Measurements from ENCODE around the gene XAF1.
A peak's percentile ranks its signal among the peaks of the same experiment; 100 is the strongest.
"Not testable (repeated sequence)": the region's sequence is repeated elsewhere in the genome, so short reads cannot be mapped to it uniquely, and the experiment has no call there.

Gene XAF1

GRCh38 chr17:6772016-6772415 is 16.2 kb downstream of the XAF1 start:
- no peak overlapping the region for H3K27ac Mint-ChIP-seq
- peaks cover 4 to 9% of the 10 kb centered on the region in 2 donors for H3K4me1 Mint-ChIP-seq
- H3K36me3 Mint-ChIP-seq: peaks cover 71 to 73% of the 10 kb centered on the region in 2 donors
- peaks cover 31 to 33% of the 10 kb centered on the region in 2 donors for H3K27me3 Mint-ChIP-seq
- no peak for DNase-seq
- no peak for ATAC-seq (replicated peaks)
- no peak overlapping the region for H3K4me3 Mint-ChIP-seq
- peaks cover 32 to 36% of the 10 kb centered on the region in 2 donors for H3K9me3 Mint-ChIP-seq

- not testable (repeated sequence) for ATAC-seq (replicated peaks); H3K27ac Mint-ChIP-seq; H3K4me1 Mint-ChIP-seq; DNase-seq; H3K4me3 Mint-ChIP-seq
- Mint-ChIP-seq H3K27me3 (peaks cover 55 to 56% of the 10 kb centered on the region in 2 donors), H3K36me3 (peaks cover 48% of the 10 kb centered on the region in 2 donors), H3K9me3 (peaks cover 19% of the 10 kb centered on the region in 2 donors)
These were observed 19.1 kb downstream of the XAF1 start for GRCh38 chr17:6774906-6775305.

- H3K4me1 Mint-ChIP-seq: peaks cover 6 to 9% of the 10 kb centered on the region in 2 donors
- H3K27me3 Mint-ChIP-seq: peaks cover 64 to 65% of the 10 kb centered on the region in 2 donors
- no peak within 1 kb of the TSS for H3K27ac Mint-ChIP-seq
- DNase-seq (no peak), ATAC-seq (replicated peaks) (no peak)
- peaks cover 39 to 42% of the 10 kb centered on the region in 2 donors for H3K36me3 Mint-ChIP-seq
- H3K9me3 Mint-ChIP-seq: peaks cover 19% of the 10 kb centered on the region in 2 donors
- peak within 1 kb of the TSS in 1 of 2 donors; percentile 15 for H3K4me3 Mint-ChIP-seq
These were observed 20.1 kb downstream of the XAF1 start, which contains the start of gene FBXO39 for GRCh38 chr17:6775871-6776405. Gene FBXO39, plus strand, starts transcription at chr17:6776215. Its CDS starts 3,654 bp downstream, at chr17:6779869.

- Mint-ChIP-seq H3K27ac (no peak overlapping the region), H3K27me3 (peaks cover 77 to 86% of the 10 kb centered on the region in 2 donors), H3K4me3 (no peak overlapping the region), H3K9me3 (peaks cover 3 to 5% of the 10 kb centered on the region in 2 donors), H3K36me3 (peaks cover 5 to 9% of the 10 kb centered on the region in 2 donors), H3K4me1 (peaks cover 6 to 9% of the 10 kb centered on the region in 2 donors)
- ATAC-seq (replicated peaks): no peak
- DNase-seq: no peak
These were observed 23.6 kb downstream of the XAF1 start for GRCh38 chr17:6779411-6779810.

- H3K27ac Mint-ChIP-seq: no peak overlapping the region
- peaks cover 72 to 80% of the 10 kb centered on the region in 2 donors for H3K27me3 Mint-ChIP-seq
- ATAC-seq (replicated peaks) (no peak), DNase-seq (no peak)
- no peak overlapping the region for H3K4me3 Mint-ChIP-seq
- peaks cover 0 to 2% of the 10 kb centered on the region in 2 donors for H3K9me3 Mint-ChIP-seq
- peaks cover 6 to 9% of the 10 kb centered on the region in 2 donors for H3K4me1 Mint-ChIP-seq
- peaks cover under 1 to 6% of the 10 kb centered on the region in 2 donors for H3K36me3 Mint-ChIP-seq
These were observed 24.2 kb downstream of the XAF1 start for GRCh38 chr17:6780001-6780400.

GRCh38 chr17:6780886-6781285 is 25.0 kb downstream of the XAF1 start:
- peaks cover 71 to 72% of the 10 kb centered on the region in 2 donors for H3K27me3 Mint-ChIP-seq
- peak; percentile 63 to 76 for ATAC-seq (replicated peaks)
- no peaks in the 10 kb centered on the region for H3K9me3 Mint-ChIP-seq
- H3K36me3 Mint-ChIP-seq: peaks cover 0 to 6% of the 10 kb centered on the region in 2 donors
- no peak for DNase-seq
- H3K27ac Mint-ChIP-seq: no peak overlapping the region
- peaks cover 4 to 5% of the 10 kb centered on the region in 2 donors for H3K4me1 Mint-ChIP-seq
- H3K4me3 Mint-ChIP-seq: no peak overlapping the region

GRCh38 chr17:6782244-6782643 is 26.4 kb downstream of the XAF1 start:
- Mint-ChIP-seq H3K27ac (no peak overlapping the region), H3K27me3 (peaks cover 71 to 73% of the 10 kb centered on the region in 2 donors), H3K4me1 (peaks cover 0 to 3% of the 10 kb centered on the region in 2 donors), H3K4me3 (no peak overlapping the region), H3K36me3 (peaks cover 0 to 4% of the 10 kb centered on the region in 2 donors), H3K9me3 (no peaks in the 10 kb centered on the region)
- ATAC-seq (replicated peaks) (no peak), DNase-seq (no peak)

GRCh38 chr17:6786618-6787017 is 30.8 kb downstream of the XAF1 start:
- H3K4me1 Mint-ChIP-seq: no peaks in the 10 kb centered on the region
- peaks cover 55% of the 10 kb centered on the region in 2 donors for H3K27me3 Mint-ChIP-seq
- ATAC-seq (replicated peaks) (no peak), DNase-seq (no peak)
- H3K36me3 Mint-ChIP-seq: no peaks in the 10 kb centered on the region
- H3K9me3 Mint-ChIP-seq: no peaks in the 10 kb centered on the region
- no peak overlapping the region for H3K4me3 Mint-ChIP-seq
- no peak overlapping the region for H3K27ac Mint-ChIP-seq

GRCh38 chr17:6787081-6787693 is 31.3 kb downstream of the XAF1 start:
- Mint-ChIP-seq H3K36me3 (no peaks in the 10 kb centered on the region), H3K27ac (no peak overlapping the region), H3K4me1 (no peaks in the 10 kb centered on the region), H3K27me3 (peaks cover 51 to 53% of the 10 kb centered on the region in 2 donors), H3K9me3 (no peaks in the 10 kb centered on the region), H3K4me3 (no peak overlapping the region)
- DNase-seq (no peak), ATAC-seq (replicated peaks) (no peak)

GRCh38 chr17:6789146-6789545 is 33.3 kb downstream of the XAF1 start:
- Mint-ChIP-seq H3K4me3 (no peak overlapping the region), H3K4me1 (no peaks in the 10 kb centered on the region), H3K9me3 (no peaks in the 10 kb centered on the region), H3K27me3 (peaks cover 51 to 52% of the 10 kb centered on the region in 2 donors), H3K36me3 (no peaks in the 10 kb centered on the region), H3K27ac (no peak overlapping the region)
- DNase-seq (no peak), ATAC-seq (replicated peaks) (no peak)

- Mint-ChIP-seq H3K4me1 (no peaks in the 10 kb centered on the region), H3K27me3 (peaks cover 38 to 46% of the 10 kb centered on the region in 2 donors), H3K36me3 (no peaks in the 10 kb centered on the region), H3K4me3 (no peak overlapping the region), H3K9me3 (no peaks in the 10 kb centered on the region), H3K27ac (no peak overlapping the region)
- DNase-seq: no peak
- ATAC-seq (replicated peaks): no peak
These were observed 38.1 kb downstream of the XAF1 start for GRCh38 chr17:6793748-6794493.

GRCh38 chr17:6796017-6796886 is 40.4 kb downstream of the XAF1 start:
- Mint-ChIP-seq H3K27me3 (peaks cover 29 to 49% of the 10 kb centered on the region in 2 donors), H3K27ac (no peak overlapping the region), H3K36me3 (no peaks in the 10 kb centered on the region), H3K9me3 (no peaks in the 10 kb centered on the region), H3K4me1 (no peaks in the 10 kb centered on the region), H3K4me3 (no peak overlapping the region)
- no peak for DNase-seq
- no peak for ATAC-seq (replicated peaks)

- H3K36me3 Mint-ChIP-seq: no peaks in the 10 kb centered on the region
- ATAC-seq (replicated peaks) (no peak), DNase-seq (no peak)
- no peaks in the 10 kb centered on the region for H3K9me3 Mint-ChIP-seq
- H3K4me1 Mint-ChIP-seq: no peaks in the 10 kb centered on the region
- H3K27ac Mint-ChIP-seq: no peak overlapping the region
- H3K27me3 Mint-ChIP-seq: peaks cover 29 to 49% of the 10 kb centered on the region in 2 donors
- no peak overlapping the region for H3K4me3 Mint-ChIP-seq
These were observed 41.1 kb downstream of the XAF1 start for GRCh38 chr17:6796887-6797490.
